Measurements from ENCODE around the gene BCL2.

BCL2 gene

GRCh38 chr18:63198868-63199742, 120.5 kb downstream of the BCL2 start:
- no peak for TF ChIP-seq CTCF (conservative IDR thresholded peaks at IDR 0.05; ENCODE audit: low read depth)
- no peak overlapping the region for H3K27ac ChIP-seq
- DNase-seq (ENCODE audit: low spot score), result no peak
- ChIA-PET CTCF (no interaction called here), POLR2A (ENCODE audit: low non-redundant PET) (no interaction called here)

- H3K27ac ChIP-seq, result no peak overlapping the region
- ChIA-PET POLR2A (ENCODE audit: low non-redundant PET) (no interaction called here), CTCF (no interaction called here)
- TF ChIP-seq CTCF (conservative IDR thresholded peaks at IDR 0.05; ENCODE audit: low read depth), result no peak
- no peak for DNase-seq (ENCODE audit: low spot score)
Measured at GRCh38 chr18:63198098-63198760, 121.3 kb downstream of the BCL2 start.

- ChIA-PET CTCF (no interaction called here), POLR2A (ENCODE audit: low non-redundant PET) (no interaction called here)
- DNase-seq (ENCODE audit: low spot score), result no peak
- no peak for TF ChIP-seq CTCF (conservative IDR thresholded peaks at IDR 0.05; ENCODE audit: low read depth)
- H3K27ac ChIP-seq, result no peak overlapping the region
Measured at GRCh38 chr18:63197246-63197869, 122.2 kb downstream of the BCL2 start.

GRCh38 chr18:63195326-63196159, 124.0 kb downstream of the BCL2 start:
- ChIA-PET CTCF (interaction anchor here (0.5 kb wide), 1 partner anchor 33 kb away, joined by 3 read pairs; no protein-coding TSS in a partner anchor), POLR2A (ENCODE audit: low non-redundant PET) (interaction anchor here (0.6 kb wide), 1 partner anchor 47 kb away, joined by 3 read pairs; no protein-coding TSS in a partner anchor)
- H3K27ac ChIP-seq, result no peak overlapping the region
- TF ChIP-seq CTCF (conservative IDR thresholded peaks at IDR 0.05; ENCODE audit: low read depth), result no peak
- no peak for DNase-seq (ENCODE audit: low spot score)

- POLR2A ChIA-PET (ENCODE audit: low non-redundant PET), result no interaction called here
- no peak for TF ChIP-seq CTCF (conservative IDR thresholded peaks at IDR 0.05; ENCODE audit: low read depth)
- no peak overlapping the region for H3K27ac ChIP-seq
- DNase-seq (ENCODE audit: low spot score), result no peak
- CTCF ChIA-PET, result no interaction called here
Measured at GRCh38 chr18:63192885-63193349, 126.7 kb downstream of the BCL2 start.

All from RWPE1 (cell line).